LNCAP (cell line): ENCODE measurements around the gene UQCR11.

Experiments used
- CTCF ChIP-seq: fragments of 450-650 bp; IDR thresholded peaks from 2 replicates; pipeline ENCODE4 v1.5.1; 2017; ENCODE audit warnings: mild to moderate bottlenecking

UQCR11 gene

GRCh38 chr19:1649706-1650649, 44.7 kb upstream of the UQCR11 start:
- TF ChIP-seq CTCF = no peak

GRCh38 chr19:1648920-1649541, 43.8 kb upstream of the UQCR11 start:
- TF ChIP-seq CTCF = no peak

- TF ChIP-seq CTCF = no peak
These were observed 43.2 kb upstream of the UQCR11 start for GRCh38 chr19:1648459-1648849.

- TF ChIP-seq CTCF = no peak
These were observed 42.5 kb upstream of the UQCR11 start for GRCh38 chr19:1647501-1648458.

GRCh38 chr19:1646659-1647453, 41.6 kb upstream of the UQCR11 start:
- no peak for TF ChIP-seq CTCF

GRCh38 chr19:1646149-1646548, 40.9 kb upstream of the UQCR11 start:
- no peak for TF ChIP-seq CTCF
